Breast epithelium (tissue), 4 donors: Measurements from ENCODE around the gene PTPRK. TPM values are rescaled to one million over a fixed set of nuclear protein-coding genes. Genes with fewer than 3 reads are reported as not detected.

Experiments
- DNase-seq, 2 donors: peaks; one replicate each; pipeline ENCODE4 v3.0.0-alpha.2; 2019; ENCODE audit warnings: low spot score in 2 of 2
- H3K27ac ChIP-seq, 2 donors: fragments of 200-600 bp; sonication (generic) in 1 of 2; one replicate each; pipeline ENCODE4 v1.5.1; 2016 to 2019; ENCODE audit warnings: mild to moderate bottlenecking in 1 of 2
- H3K27me3 ChIP-seq, 2 donors: fragments of 200-600 bp; sonication (generic) in 1 of 2; one replicate each; pipeline versions ENCODE4 v1.5.1 to v1.6.0; 2017 to 2019; ENCODE audit warnings: control low read depth in 1 of 2, mild to moderate bottlenecking in 1 of 2
- H3K36me3 ChIP-seq: fragments of 200-600 bp; one replicate; pipeline ENCODE4 v1.5.1; 2019
- H3K4me1 ChIP-seq, 2 donors: fragments of 200-600 bp; sonication (generic); one replicate each; pipeline ENCODE4 v1.5.1; 2016 to 2019; ENCODE audit warnings: control low read depth in 1 of 2
- H3K4me3 ChIP-seq, 3 donors: fragments of 200-600 bp; sonication (generic); 1 replicate in 2 of 3; 2 replicates in 1 of 3; pipeline ENCODE4 v1.5.1; 2016 to 2019; ENCODE audit warnings: mild to moderate bottlenecking in 3 of 3, moderate library complexity in 2 of 3
- H3K9me3 ChIP-seq, 2 donors: fragments of 200-600 bp; sonication (generic) in 1 of 2; one replicate each; pipeline ENCODE4 v1.5.1; 2016 to 2019; ENCODE audit warnings: control low read depth in 1 of 2
- POLR2A ChIP-seq: fragments of 450-650 bp; IDR thresholded peaks from one replicate; pipeline ENCODE4 v1.6.1; 2016; ENCODE audit warnings: antibody characterized with exemption, mild to moderate bottlenecking, moderate library complexity
- POLR2AphosphoS5 ChIP-seq, 3 donors: sonication (generic); formaldehyde crosslinking; IDR thresholded peaks; one replicate each; pipeline ENCODE4 v1.6.1; 2017; ENCODE audit warnings: antibody characterized with exemption in 3 of 3
- intact Hi-C: fragments of 100-400 bp; cut with DNase I; formaldehyde crosslinking; loops from one replicate; pipeline ENCODE4 v1.15.1; 2023; ENCODE audit warnings: low total_unique reads
- total RNA-seq, 3 donors: library from RNA; depleted of rRNA; stranded (reverse); fragments of >200 nt; gene quantifications; one replicate each; pipeline ENCODE4 v1.1.0, GENCODE V29; 2016
- TF ChIP-seq, protein P1 (sequence below), 3 donors: fragments of 450-650 bp; IDR thresholded peaks; one replicate each; pipeline ENCODE4 v1.5.1; 2016 to 2017; ENCODE audit warnings: antibody characterized with exemption in 3 of 3, mild to moderate bottlenecking in 3 of 3, moderate library complexity in 3 of 3

The PTPRK gene
- total RNA-seq, 3 donors from 2014 or later, result 29.1 to 134 (median 77.0) TPM

DNA sequence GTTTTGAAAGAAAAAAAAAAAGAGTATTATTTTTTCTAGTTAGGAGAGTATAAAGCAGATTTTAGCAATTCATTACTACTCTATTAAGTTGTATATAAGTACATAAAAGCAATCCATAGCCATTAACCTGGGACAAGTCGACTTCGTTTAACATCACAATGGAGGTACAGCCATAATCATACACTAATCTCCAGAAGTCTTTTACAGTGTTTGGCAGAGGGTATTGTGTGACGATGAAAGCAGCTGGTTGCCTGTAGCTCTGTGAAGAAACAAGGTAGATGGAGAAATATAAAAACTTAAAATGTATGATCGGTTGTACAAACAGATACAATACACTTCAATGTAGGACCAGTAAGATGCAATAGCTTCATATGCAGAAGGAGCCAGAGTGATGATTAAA lies 543.6 kb downstream of the PTPRK start:
- intact Hi-C loops, result no loop called here

DNA sequence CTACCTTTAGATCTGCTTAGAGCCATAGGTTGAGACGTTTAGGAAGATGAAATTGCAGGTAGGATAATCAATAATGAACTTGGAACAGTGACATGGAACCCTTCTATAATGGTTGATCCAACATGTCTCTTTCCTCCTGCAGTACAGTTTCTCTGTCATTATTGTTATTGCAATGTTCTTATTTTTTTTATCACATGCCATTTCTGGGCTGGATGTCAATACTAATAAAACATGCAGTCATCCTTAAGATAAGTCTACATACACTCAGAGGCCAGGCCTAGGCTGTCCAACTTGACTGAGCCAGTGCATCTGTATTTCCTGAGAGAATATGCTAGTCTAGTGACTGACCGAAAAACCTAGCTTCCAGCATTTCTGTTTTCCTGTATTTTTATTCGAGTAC lies 544.3 kb downstream of the PTPRK start:
- intact Hi-C loops, result no loop called here
- TF ChIP-seq POLR2AphosphoS5 (IDR thresholded peaks at IDR 0.05) (no peak), POLR2A (no peak)
- TF ChIP-seq, protein P1, sequence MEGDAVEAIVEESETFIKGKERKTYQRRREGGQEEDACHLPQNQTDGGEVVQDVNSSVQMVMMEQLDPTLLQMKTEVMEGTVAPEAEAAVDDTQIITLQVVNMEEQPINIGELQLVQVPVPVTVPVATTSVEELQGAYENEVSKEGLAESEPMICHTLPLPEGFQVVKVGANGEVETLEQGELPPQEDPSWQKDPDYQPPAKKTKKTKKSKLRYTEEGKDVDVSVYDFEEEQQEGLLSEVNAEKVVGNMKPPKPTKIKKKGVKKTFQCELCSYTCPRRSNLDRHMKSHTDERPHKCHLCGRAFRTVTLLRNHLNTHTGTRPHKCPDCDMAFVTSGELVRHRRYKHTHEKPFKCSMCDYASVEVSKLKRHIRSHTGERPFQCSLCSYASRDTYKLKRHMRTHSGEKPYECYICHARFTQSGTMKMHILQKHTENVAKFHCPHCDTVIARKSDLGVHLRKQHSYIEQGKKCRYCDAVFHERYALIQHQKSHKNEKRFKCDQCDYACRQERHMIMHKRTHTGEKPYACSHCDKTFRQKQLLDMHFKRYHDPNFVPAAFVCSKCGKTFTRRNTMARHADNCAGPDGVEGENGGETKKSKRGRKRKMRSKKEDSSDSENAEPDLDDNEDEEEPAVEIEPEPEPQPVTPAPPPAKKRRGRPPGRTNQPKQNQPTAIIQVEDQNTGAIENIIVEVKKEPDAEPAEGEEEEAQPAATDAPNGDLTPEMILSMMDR (IDR thresholded peaks at IDR 0.05), result no peak
- Histone ChIP-seq H3K4me3 (no peak overlapping the region), H3K36me3 (no peaks in the 10 kb centered on the region), H3K9me3 (no peaks in the 10 kb centered on the region), H3K27me3 (no peaks in the 10 kb centered on the region), H3K4me1 (no peaks in the 10 kb centered on the region), H3K27ac (no peak overlapping the region)
- no peak for DNase-seq

More for the DNA sequence above, 543.6 kb downstream of the PTPRK start:
- no peak for DNase-seq
- H3K4me1 ChIP-seq, result no peaks in the 10 kb centered on the region
- TF ChIP-seq, protein P1 (IDR thresholded peaks at IDR 0.05), result no peak
- no peak for TF ChIP-seq POLR2AphosphoS5 (IDR thresholded peaks at IDR 0.05)
- no peak for TF ChIP-seq POLR2A
- H3K27me3 ChIP-seq, result no peaks in the 10 kb centered on the region
- no peak overlapping the region for H3K27ac ChIP-seq
- no peaks in the 10 kb centered on the region for H3K9me3 ChIP-seq
- H3K36me3 ChIP-seq, result no peaks in the 10 kb centered on the region
- H3K4me3 ChIP-seq, result no peak overlapping the region

DNA sequence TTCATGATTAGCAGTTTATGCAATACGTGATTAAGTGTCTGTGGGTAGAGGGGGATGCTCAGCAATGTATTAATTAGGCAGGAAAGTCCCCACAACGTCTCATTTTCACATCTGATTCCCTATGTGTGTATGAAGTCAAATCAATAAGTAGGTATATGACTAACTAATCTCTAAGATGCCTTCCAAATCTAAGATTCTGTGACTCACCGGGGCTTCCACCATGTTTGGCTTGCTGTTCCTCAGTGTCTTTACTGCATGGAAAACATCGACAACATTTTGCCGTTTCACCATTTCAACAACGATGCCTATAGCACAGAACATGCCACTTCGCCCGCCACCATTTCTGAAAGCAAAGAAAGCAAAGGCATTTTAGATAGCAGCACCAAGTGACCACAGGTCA lies 547.6 kb downstream of the PTPRK start:
- intact Hi-C loops, result no loop called here
- no peak for DNase-seq
- TF ChIP-seq POLR2AphosphoS5 (IDR thresholded peaks at IDR 0.05) (no peak), POLR2A (no peak)
- TF ChIP-seq, protein P1 (IDR thresholded peaks at IDR 0.05), result no peak
- no peaks in the 10 kb centered on the region for H3K9me3 ChIP-seq
- H3K27me3 ChIP-seq, result no peaks in the 10 kb centered on the region
- H3K36me3 ChIP-seq, result peaks cover 10% of the 10 kb centered on the region
- H3K4me3 ChIP-seq, result no peak overlapping the region
- no peak overlapping the region for H3K27ac ChIP-seq
- no peaks in the 10 kb centered on the region for H3K4me1 ChIP-seq

DNA sequence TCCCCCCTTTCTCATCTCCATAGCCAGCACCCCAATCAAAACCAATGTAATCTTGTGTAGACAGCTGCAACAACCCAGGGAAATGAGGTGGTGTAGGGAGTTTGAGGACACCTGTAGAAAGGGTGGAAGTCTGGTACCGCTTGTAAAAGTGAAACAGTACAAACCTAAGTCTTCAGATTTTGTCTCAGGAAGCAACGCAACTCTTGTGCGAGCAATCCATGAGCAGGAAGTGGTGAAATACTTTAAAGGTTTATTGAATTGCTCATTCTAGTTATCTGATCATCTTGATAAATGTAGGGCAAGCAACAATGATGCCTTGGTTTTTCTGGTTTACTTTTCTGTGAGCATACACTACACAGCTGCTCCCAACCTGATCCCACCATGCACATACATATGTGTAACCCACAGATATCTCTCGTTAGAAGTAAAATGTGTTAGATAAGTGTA lies 548.4 kb downstream of the PTPRK start:
- H3K36me3 ChIP-seq, result peaks cover 10% of the 10 kb centered on the region

DNA sequence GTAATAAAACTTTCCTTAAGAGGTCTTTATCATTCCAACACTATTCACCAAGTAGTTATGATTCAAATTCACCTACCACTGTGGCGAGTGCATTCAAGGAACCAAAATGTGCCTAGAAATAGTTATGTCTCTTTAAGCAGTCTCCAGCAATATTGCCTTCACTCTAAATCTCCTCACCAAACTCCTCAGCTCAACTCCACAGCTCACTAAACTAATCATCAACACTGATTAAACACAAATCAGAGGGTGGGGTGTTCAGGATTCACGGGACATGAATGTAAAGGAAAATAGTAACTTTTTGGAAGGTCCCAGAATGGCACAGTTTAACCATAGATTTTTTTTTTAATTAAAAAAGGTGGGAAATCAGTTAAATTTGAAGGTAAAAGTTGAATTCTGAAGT lies 549.0 kb downstream of the PTPRK start:
- no peak for TF ChIP-seq POLR2A
- TF ChIP-seq, protein P1 (IDR thresholded peaks at IDR 0.05), result no peak
- no peak for TF ChIP-seq POLR2AphosphoS5 (IDR thresholded peaks at IDR 0.05)
- Histone ChIP-seq H3K4me1 (no peaks in the 10 kb centered on the region), H3K4me3 (no peak overlapping the region), H3K27me3 (no peaks in the 10 kb centered on the region), H3K27ac (no peak overlapping the region), H3K9me3 (no peaks in the 10 kb centered on the region), H3K36me3 (peaks cover 10% of the 10 kb centered on the region)
- intact Hi-C loops, result no loop called here
- DNase-seq, result no peak

More for the DNA sequence above, 548.4 kb downstream of the PTPRK start:
- Histone ChIP-seq H3K27me3 (no peaks in the 10 kb centered on the region), H3K27ac (no peak overlapping the region), H3K4me3 (no peak overlapping the region), H3K9me3 (no peaks in the 10 kb centered on the region), H3K4me1 (no peaks in the 10 kb centered on the region)
- DNase-seq, result no peak
- intact Hi-C loops, result no loop called here
- no peak for TF ChIP-seq POLR2AphosphoS5 (IDR thresholded peaks at IDR 0.05)
- TF ChIP-seq, protein P1 (IDR thresholded peaks at IDR 0.05), result no peak
- TF ChIP-seq POLR2A, result no peak
